Keratinocyte (primary cell): Measurements from ENCODE around the gene DDAH1.

Experiments used
- CTCF ChIP-seq, 3 experiments: IDR thresholded peaks in 1 of 3; conservative IDR thresholded peaks in 1 of 3; optimal IDR thresholded peaks in 1 of 3; 2 replicates in 2 of 3; 3 replicates in 1 of 3; pipeline versions ENCODE3 to v1.5.1; 2011; ENCODE audit warnings: low read length in 3 of 3, mild to moderate bottlenecking in 3 of 3, moderate library complexity in 2 of 3, control low read depth in 1 of 3, inconsistent platforms in 1 of 3; ENCODE audit not compliant: insufficient read depth in 2 of 3; ENCODE audit errors: extremely low read depth in 1 of 3
- EZH2 ChIP-seq: IDR thresholded peaks from one replicate; pipeline ENCODE4 v1.6.1; 2012; ENCODE audit warnings: inconsistent platforms, mild to moderate bottlenecking, low read length, moderate library complexity

- no peak for TF ChIP-seq CTCF (optimal IDR thresholded peaks at IDR 0.05 in 1 of 3, IDR thresholded peaks at IDR 0.05 in 1 of 3, conservative IDR thresholded peaks at IDR 0.05 in 1 of 3; ENCODE audit: extremely low read depth in 1 of 3, insufficient read depth in 2 of 3, low read length in 3 of 3)
- no peak for TF ChIP-seq EZH2
Measured at GRCh38 chr1:85320371-85321131, 144.4 kb downstream of the DDAH1 start.
